COLO829 (cell line): ENCODE measurements around the gene GRAMD2A.
A peak's percentile ranks its signal among the peaks of the same experiment; 100 is the strongest.
"Not testable (repeated sequence)": the region's sequence is repeated elsewhere in the genome, so short reads cannot be mapped to it uniquely, and the experiment has no call there.

ENCODE experiments used
- DNase-seq: peaks from one replicate; pipeline ENCODE4 v3.0.0; 2012; ENCODE audit warnings: low spot score

GRAMD2A gene

DNA sequence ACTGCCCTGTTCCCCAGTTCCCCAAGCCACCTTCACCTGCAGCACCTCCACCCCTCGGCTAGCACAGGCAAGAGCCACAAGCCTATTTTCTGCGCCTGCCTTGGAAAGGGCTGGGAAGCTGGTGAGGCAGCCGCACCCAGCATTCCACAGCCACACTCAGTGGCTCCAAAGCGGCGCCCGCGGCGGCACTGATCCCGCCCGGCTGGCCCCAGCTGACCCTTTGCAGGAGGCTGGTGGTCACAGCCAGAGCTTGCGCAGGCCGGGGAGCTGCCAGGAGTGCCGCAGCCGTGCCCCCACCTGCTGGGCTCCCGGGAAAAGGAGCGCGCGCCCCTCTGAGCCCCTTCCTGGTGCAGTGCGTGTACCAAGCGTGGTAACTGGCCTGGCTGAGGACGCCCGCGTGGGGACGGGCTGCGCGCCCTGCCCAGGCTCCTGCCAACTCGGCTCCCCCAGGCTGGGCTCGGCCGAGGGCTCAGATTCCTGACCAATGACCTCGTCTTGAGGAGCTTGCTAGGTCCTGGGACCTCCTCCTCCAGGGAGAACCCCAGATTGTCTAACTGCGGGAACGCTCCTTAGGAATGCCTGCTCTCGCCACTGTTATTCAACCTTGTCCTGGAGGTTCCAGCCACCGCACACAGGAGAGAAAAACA lies 13.3 kb downstream of the GRAMD2A start:
- DNase-seq = no peak

DNA sequence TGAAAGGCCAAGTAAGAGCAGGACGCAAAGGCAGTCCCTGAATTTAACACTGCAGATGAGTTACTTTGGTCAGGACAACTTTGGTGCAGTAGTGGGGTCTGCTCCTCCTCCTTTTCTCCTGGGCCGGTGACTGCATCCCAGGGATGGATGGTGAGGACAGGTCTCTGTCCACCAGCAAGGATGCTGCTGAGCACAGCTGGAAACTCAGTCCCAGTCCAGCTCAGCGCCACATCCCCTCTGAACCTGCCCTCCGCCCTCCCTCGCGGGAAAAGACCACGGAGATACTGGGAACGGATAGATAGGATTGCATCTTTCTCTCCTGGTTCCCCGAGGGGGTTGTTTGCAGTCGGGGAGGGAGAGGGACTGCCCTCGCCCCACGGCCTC lies 13.8 kb downstream of the GRAMD2A start:
- no peak for DNase-seq

DNA sequence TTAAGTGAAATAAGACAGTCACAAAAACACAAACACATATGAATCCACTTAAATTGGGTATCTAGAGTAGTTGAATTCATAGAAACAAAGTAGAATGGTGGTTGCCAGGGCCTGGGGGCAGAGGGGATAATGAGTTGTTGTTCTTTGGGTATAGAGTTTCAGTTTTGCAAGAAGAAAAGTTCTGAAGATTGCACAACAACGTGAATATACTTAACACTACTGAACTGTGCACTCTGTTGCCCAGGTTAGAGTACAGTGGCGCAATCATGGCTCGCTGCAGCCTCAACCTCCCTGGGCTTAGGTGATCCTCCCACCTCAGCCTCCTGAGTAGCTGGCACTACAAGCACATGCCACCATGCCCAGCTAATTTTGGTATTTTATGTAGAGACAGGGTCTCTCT lies 14.9 kb downstream of the GRAMD2A start:
- DNase-seq = peak; percentile 44

DNA sequence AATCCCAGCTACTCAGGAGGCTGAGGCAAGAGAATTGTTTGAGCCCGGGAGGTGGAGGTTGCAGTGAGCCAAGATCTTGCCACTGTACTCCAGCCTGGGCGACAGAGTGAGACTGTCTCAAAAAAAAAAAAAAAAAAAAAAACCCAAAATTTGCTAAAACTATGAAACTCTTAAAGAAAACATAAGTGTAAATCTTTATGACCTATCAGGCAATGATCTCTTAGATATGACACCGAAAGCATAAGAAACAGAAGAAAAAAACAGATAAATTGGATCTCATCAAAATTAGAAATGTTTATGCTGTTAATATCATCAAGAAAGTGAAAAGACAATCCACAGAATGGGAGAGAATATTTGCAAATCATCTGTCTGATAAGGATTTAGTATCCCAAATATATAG lies 15.3 kb downstream of the GRAMD2A start:
- DNase-seq = no peak

DNA sequence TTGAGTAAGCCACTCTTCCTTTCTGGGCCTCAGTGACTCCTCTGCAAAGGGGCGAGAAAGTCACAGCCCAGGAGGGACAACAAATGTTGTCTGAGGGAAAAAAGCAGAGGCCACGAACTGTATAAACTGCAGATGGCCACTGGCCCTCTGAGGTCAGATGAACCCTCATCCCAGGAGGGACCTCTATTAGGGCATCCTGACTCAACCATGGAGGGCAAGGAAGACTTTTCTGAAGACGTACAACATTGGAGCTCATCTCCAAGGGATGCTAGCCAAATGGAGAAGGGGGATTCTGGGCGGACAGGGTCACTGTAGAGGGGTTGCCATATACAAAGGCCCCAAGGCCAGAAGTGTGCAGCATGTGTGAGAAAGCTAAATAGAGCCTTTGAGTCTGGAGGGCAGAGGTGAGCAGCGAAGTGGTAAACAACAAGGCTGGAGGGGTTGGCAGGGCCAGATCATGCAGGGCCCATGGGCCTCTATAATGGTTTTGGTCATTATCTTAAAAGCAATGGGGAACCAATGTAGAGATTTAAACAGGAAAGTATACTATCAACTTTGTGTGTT lies 16.7 kb downstream of the GRAMD2A start:
- no peak for DNase-seq

DNA sequence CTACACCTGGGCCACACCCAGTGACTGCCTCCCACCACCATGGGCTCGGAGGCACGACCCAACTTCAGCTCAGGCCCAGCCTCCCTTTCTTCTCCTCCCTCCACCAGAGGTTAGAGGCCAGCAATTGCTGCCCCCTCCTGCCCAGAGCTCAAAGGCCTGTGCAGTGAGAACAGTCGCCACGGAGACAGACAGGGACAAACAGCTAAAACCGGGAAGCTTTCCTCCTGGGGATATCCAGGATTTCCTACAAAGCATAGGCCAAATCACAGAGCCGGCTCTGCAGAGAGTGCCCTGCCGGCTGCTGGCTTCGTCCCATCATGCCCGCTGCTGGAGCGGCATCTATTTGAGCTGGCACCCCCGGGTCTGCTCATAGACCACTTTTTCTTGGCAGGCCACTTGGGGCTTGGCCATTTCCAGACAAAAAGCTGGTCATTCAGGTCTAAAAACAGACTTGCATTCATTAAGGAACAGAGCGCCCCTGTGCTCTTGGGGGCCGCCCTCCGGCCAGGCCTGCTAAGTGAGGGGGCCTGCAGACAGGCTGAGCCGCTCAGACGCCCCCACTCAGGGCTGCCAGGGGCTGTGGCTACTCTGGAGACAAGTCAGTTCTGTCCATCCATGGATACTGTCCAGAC lies 17.5 kb downstream of the GRAMD2A start:
- DNase-seq = peak; percentile 36

DNA sequence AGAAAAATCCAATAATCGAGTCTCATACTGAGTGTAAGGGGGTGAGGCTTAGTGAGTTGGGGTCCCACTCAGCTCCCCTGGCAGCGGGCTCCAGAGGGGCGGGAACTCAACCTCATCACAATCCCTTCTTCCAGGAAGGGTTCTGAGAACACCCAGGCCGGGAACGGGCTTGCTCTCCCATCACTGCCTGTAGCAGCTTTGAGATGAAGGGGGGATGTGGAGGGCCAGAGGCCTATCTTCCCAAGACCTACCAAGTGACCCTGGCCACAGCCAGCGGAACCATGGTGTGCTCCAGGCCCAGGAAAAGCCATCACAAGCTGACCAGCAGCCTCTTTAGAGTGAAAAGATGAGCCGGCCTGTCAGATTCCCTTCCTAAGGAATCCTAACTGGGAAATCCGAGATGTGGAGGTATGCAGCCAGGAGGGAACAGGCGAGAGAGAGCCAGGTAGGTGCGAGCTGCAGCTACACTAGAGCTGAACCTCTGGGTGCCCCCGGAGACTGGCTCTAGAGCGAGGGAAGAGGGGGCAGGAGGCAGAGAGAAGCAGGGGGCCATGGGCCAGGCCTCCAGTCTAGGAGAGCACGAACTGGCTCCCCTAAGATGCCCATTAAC lies 18.5 kb downstream of the GRAMD2A start:
- no peak for DNase-seq

DNA sequence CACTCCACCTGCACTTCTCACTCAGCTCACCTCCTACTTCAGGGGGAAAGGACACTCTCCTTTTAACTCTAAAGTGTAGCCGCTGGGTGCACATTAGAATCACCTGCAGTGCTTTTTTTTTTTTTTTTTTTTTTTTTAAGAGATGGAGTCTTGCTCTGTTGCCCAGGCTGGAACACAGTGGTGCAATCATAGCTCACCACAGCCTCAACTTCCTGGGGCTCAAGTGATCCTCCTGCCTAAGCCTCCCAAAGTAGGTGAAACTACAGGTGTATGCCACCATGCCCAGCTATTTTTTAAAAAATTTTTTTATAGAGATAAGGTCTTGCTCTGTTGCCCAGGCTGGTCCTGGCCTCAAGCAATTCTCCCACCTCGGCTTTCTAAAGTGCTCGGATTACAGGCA lies 20.8 kb downstream of the GRAMD2A start:
- DNase-seq = no peak

DNA sequence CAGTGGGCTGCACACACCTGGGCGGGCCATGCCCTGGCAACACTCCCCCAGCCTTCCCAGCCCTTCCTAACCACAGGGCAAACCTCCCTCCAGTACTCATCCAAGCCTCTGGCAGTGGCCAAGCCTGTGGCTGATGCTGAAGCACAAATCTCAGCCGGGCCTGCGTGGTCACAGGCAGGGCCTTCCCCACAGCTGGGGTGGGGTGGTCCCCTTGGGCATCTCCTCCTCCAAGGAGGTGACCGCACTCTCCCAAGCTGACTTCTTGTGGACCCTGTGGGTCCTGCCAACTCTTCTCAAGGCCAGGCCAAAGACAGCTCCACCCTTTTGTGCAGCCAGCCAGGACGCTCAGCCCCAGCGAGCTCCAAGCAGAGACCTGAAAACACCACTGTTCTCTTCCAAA lies 21.4 kb downstream of the GRAMD2A start:
- DNase-seq = no peak

DNA sequence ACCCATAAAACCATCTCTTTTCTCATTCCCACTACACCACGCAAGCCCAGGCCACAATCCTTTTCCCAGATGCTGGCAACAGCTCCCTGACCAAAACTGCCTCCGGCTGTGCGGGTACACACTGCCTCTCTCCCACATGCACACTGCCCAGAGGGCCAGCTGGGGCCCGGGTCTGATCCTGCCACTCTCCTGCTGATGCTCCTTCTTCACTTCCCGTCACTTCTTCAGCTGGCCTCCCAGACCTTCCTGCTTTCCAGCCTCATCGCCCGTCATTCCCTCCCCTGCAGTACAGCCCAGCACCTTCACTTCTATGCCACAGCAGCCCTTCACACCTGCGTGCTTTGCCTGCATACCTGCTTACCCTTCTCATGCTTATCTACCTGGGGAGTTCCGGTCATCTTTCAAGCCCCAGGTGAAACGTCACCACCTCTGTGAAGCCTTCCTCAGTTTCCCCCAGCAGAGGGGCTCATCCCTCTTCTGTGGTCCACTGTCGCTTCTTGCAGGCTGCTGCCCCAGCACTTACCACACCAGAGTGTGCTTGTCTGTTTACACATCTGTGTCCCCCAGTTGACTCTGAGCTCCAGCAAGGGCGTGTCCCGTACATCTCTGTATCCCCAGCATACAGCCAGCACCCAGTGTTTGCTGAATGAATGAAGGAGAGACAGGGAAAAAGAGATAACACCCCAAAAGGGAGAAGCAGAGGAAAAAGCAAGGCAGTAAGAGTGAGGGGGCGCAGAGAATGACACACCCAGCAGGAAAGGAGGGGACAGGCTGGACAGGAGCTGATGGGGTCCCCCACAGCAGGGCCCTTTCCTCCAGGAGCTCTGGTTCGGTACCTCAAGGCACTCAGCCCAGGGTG lies 22.2 kb downstream of the GRAMD2A start:
- DNase-seq = no peak

DNA sequence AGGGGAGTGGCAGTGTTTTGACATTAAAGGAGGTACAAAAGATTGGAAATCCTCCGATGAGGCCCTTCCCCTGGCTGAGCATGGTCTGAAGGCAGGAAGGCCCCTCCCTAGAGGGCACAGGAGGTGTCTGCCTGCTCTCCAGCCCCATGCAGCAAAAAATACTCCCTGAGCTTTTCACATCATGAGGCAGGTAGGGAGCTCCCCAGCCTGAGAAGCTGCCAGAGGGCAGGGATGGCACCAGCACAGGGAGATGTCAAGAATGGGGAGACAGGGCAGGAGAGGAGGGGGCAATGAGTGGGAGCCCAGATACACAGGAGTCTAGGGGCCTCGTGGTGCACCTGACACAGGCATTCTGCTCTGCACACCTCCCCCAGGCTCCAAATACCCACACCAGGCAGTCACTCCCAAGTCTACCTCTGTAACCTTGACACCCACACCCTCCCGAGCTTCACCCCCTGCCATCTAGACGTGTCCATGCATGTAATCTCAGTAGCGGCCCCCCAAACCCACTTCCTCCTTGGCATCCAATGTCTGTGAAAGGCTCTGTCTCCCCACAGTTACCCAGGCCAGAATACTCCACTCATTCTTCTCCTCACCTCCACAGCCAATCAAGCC lies 22.9 kb downstream of the GRAMD2A start:
- DNase-seq = no peak

DNA sequence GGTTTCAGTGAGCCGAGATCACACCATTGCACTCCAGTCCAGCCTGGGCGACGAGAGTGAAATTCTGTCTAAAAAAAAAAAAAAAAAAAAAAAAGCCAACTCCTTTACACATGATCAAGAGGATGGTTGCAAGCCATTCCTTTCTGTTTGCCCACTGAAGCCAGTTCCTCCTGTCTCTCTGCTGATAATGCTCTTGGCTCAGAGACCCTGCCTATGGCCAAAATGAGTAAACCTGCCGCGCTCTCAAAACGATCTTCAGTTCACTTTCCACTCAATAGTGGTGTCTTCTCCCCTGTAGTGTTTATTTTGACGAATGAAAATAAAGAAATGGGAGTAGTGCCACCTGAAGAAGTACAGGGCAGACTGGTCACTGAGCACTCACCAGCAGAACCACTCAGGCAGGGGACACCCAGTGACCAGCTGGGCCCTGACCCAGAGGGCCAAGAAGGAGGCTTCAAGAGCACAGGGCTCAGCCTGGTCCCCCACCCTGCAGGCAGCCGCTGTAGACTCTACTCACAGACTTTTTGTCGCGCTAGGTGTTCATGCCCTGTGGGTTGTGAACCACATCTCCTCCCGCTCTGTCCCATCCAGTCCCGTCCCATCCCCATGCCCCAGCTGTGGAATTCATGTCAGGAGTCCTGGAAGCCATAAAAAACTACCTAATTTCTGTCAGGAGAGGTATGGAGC lies 23.6 kb downstream of the GRAMD2A start:
- no peak for DNase-seq

DNA sequence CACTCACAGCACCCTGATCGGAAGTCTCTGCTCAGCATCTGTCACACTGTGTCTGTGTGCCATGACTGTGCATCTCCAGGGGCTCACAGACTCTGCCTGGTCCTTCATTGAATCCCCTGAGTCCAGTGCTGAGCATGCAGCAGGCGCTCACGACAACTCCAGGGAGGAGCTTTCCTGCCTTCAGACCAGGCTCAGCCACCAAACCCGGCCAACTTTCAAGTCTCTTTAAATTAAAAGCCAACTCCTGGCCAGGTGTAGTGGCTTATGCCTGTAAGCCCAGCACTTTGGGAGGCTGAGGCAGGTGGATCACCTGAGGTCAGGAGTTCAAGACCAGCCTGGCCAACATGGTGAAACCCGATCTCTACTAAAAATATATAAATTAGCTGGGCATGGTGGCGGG lies 24.2 kb downstream of the GRAMD2A start:
- DNase-seq = no peak

DNA sequence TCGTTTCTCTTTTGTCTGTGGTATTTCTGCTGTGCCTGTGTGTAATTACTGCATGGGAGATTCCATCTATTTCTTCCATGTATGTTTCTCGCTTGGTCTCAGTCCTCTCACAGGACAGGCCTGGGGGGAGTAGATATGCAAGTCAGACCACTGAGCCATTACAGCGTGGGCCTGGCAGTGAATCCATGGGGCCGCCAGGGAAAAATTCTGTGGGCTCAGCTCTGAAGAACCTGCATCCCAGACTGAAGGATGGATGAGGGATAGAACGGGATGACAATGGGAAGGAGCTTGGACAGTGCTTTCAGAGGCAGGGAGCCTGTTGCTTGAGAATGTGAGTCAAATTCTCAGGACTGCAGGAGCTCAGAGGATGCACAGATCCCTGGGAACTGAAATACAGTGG lies 24.8 kb downstream of the GRAMD2A start:
- no peak for DNase-seq

DNA sequence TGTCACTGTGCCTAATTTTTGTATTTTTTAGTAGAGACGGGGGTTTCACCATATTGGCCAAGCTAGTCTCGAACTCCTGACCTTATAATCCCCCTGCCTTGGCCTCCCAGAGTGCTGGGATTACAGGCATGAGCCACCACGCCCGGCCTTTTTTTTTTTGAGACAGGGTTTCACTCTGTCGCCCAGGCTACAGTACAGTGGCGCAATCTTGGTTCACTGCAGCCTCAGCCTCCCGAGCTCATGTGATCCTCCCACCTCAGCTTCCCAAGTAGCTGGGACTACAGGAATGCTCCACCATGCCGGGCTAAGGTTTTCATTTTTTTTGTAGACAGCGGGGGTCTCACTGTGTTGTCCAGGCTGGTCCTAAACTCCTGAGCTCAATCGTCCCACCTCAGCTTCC lies 25.6 kb downstream of the GRAMD2A start:
- not testable (repeated sequence) for DNase-seq

DNA sequence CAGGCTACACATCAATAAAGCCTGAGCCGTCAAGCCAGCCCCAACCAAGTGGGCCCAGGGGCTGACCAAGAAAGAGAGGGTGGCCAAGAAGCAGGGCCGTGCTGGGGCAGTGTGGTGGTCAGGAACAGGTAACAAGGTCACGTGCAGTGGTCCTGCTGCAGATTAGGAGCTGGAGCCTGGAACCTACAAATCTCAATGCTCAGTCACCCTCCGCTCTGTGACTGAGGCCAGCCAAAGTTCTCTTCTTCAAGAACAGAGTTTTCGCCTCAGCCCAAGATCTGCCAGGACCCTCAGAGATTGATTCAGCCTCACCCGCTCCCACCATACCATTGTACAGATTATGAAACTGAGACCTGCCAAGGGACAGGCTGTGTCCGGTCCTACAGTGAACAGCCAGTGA lies 26.9 kb downstream of the GRAMD2A start:
- DNase-seq = no peak

DNA sequence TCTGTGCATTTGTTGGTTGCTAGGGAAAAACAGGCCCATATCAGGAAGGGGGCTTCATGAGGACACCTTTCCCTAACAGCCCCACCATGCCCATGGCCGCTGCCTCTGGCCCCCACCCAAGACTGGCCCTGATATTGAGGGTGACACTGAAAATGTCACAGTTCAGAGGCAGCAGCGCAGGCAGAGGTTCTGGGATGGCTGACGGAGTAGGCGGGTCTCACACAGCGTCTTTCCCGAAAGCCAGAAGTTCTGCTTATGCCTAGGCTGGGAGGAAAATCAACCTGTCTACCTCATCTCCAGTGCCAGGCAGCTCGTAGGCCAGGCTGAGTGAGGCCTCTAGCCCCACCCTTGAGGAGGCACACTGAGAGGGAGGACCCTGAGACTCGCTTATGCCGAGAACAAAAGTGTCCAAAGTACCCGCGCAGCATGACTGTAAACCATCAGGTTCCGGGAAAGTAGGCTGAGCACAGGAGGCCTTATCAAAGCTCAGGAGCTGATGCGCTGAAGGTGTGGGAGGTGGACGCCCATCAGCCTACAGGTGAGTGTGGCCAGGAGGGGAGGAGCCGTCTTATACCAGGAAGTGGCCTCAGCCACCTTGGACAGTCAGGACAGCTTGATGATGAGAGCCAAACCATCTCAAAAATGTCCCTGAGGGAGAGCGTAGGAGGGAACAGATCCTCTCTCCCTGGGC lies 27.5 kb downstream of the GRAMD2A start:
- DNase-seq = no peak

DNA sequence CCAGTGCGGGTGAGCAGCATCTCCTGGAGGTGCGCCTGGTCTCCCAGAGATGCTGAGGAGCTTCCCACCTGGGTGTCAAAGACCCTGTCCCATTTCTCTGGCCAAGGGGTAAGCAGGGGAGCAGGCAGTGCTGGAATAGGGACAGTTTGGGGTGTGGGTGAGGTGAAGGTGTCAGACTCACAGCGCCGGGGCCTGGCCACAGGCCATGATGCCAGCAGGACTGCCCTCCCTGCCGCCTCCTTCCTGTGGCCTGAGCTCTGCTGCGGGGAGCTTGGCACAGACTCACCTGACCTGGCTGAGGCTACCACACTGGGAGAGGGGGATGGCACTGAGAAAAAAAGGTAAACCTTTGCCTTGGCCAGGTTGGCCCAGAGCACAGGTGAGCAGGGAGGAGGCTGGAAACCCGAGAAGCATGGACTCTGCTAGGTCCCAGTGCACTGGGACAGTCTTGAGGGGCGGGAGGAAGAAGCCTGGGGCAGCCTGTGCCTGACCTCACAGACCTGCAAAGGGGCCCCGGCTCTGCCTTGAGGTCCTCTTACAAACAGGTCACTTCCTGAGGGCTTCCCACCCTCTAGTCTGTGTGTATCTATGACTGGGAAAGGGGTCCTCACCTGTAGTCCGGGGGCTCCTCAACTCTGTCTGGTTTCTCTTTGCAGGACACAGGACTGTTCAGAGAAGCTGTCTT lies 28.2 kb downstream of the GRAMD2A start:
- no peak for DNase-seq

DNA sequence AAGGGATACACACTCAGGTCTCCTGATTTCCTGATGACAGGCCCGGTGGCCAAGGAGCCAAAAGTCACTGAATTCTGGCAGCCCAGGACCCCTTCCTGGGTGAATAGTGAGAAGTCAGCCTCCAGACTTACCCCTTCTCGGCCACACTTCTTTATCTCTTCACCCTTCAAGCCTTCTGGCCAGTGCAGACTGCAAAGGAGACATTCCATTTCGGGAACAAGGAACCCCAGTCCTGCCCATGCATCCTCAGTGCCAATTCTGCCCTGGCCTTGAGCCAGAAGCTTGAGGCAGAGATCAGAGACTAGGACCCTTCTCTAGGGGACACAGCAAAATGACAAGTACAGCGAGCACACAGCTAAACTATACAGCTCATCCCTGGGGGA lies 28.8 kb downstream of the GRAMD2A start:
- no peak for DNase-seq

DNA sequence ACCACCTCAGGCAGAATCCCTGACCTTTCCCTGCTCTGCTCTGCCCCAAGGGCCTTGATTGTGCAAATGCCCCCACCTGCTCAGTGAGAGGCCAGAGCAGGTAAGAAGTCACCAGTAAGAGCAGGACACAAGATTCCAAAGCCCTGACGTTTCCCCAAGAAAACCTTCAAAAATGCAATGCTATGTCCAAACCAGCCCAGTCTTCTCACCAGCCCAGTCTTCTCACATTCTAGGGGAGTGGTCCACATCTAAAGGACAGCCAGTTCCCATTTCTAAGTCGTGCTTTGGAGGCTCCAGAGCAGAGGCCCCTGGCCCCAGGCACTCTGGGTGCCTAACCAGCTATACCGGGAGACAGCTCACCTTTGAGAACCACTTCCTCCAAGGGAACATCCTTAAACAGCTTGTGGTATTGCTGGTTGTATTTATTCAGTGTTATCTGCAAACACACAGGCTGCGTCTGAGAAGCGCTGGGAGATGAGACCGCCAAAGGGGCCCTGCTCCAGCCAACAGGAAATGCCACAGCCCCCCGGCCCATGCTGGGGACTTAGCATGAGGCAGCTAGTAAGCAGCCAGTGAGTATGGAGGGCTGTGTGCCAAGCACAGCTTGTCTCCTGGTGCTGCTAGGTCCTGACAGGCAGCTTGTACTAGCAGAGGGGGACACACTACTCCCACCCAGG lies 29.3 kb downstream of the GRAMD2A start:
- no peak for DNase-seq
